Cardiac fibroblast (primary cell): ENCODE results near the gene RCAN2.

Experiments
- DNase-seq, 2 donors: peaks; one replicate each; pipeline versions ENCODE4 v3.0.0 to v3.0.0-alpha.2; 2010; ENCODE audit warnings: low read depth in 2 of 2
- H3K4me3 ChIP-seq, 2 donors: replicated peaks in 1 of 2; 1 replicate in 1 of 2; 2 replicates in 1 of 2; pipeline ENCODE4 v1.5.1; 2011; ENCODE audit warnings: low read depth in 2 of 2, low read length in 2 of 2, mild to moderate bottlenecking in 2 of 2, moderate library complexity in 1 of 2
- CTCF ChIP-seq: IDR thresholded peaks from one replicate; pipeline ENCODE4 v1.5.1; 2011; ENCODE audit warnings: low read depth, mild to moderate bottlenecking, low read length, inconsistent platforms

Gene RCAN2

DNA sequence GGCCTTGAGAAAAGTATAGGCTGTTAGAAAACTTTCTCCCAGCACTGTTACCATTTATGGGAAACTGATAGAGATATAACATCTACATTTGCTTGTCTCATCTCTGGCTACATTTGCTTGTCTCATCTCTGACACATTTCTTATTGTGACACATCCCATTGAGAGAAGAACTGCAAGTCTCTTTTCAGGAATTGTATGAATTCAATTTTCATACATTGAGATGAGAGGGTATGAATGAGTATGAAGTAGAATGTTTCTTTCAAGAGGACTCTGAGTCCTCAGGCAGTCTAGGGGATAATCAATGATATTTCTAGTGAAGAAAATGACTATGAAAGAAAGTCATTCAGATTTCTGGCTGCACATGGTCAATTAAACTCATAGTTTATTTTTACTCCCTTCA lies 282.9 kb downstream of the RCAN2 start:
- no peak overlapping the region for H3K4me3 ChIP-seq
- no peak for DNase-seq
- no peak for TF ChIP-seq CTCF

- no peak for DNase-seq
- TF ChIP-seq CTCF, result no peak
- H3K4me3 ChIP-seq, result no peak overlapping the region
These were observed 284.1 kb downstream of the RCAN2 start for GRCh38 chr6:46207174-46207573.

DNA sequence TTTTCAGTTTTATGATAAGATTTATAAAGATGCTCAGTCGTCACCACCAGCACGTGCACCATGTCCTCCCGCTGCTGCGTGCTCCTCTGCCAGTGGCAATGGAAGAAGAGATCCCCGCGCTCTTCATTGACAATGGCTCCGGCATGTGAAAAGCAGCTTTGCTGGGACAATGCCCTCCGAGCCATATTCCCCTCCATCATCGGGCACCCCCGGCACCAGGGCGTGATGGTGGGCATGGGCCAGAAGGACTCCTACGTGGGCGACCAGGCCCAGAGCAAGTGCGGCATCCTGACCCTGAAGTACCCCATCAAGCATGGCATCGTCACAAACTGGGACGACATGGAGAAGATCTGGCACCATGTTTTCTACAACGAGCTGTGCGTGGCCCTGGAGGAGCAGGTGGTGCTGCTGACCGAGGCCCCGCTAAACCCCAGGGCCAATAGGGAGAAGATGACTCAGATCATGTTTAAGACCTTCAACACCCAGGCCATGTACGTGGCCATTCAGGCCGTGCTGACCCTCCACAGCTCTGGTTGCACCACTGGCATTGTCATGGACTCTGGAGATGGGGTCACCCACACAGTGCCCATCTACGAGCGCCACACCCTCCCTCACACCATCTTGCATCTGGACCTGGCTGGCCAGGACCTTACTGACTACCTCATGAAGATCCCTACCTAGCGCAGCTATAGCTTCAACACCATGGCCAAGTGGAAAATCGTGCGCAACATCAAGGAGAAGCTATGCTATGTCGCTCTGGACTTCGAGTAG lies 286.2 kb downstream of the RCAN2 start:
- no peak for DNase-seq
- H3K4me3 ChIP-seq, result no peak overlapping the region
- TF ChIP-seq CTCF, result no peak

DNA sequence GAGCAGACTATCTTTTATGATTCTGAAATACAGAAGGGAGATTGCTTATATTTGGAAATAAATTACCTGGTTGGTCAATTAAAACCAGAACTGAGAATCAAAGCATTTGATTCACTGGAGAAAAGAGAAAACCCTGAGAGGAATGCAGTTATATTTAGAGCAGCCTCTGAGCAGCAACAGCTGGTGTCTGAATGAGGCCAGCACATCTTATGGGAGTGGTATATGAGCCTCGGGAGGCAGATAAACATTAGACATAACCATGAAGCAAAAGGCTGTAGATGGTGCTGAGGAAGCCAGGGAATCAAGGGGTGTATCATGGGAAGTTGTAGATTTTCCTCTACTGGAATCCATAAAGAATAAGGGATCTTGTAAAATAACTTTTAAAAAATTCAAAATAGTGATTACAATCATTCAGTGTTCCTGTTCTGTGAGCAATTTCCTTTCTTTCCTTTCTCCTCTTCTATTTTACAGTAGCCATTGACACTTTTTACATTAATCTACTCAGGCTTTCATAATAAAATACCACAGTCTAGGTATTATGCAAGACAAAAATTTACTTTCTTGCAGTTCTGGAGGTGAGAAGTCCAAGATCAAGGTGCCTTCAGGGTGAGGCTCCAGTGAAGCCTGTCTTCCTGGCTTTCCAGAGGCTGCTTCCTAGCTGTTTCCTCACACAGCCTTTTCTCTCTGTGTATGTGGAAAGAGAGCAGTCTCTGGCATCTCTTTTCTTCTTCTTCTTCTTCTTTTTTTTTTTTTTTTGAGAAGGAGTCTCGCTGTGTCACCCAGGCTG lies 287.7 kb downstream of the RCAN2 start:
- DNase-seq, result peak in 1 of 2 donors; percentile 52
- H3K4me3 ChIP-seq, result no peak overlapping the region
- no peak for TF ChIP-seq CTCF

DNA sequence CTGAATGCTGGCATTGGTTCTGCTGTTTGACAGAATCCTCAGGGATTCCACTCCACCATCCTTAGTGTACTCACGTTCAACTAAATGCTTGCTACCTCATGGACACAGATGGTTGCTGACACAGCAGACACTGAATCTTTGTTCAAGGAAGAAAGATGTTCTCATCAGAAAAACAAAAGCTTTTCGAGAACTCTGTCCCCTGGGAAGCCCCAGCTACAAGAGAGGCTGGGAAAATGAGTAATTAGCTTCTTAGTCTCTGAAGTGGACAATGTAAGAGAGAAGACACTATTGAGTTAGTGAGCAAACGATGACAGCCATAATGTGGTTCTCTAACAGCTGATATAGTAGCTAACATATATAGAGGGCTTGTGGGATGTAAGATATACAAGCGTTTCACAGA lies 289.5 kb downstream of the RCAN2 start:
- DNase-seq, result peak in 1 of 2 donors; percentile 41
- no peak for TF ChIP-seq CTCF
- no peak overlapping the region for H3K4me3 ChIP-seq

DNA sequence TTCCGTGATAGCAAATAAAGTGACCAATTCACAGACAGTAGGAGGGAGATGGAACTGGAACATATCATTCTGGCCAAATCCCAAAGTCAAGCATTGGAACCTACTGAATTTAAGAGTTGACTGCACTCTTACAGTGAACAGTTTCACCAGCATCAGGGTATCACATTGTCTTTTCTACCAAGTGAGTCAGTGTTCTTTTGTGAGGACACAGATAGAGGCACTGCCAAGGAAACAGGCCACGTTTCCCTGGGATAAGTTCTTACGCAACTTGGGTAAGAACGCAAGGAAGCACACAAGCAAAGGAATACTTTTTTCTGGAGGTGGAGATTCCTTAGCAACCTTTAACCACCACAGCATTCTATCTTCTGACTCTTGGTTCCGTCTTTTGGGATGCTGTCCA lies 291.9 kb downstream of the RCAN2 start:
- TF ChIP-seq CTCF, result no peak
- peak; percentile 70 to 90 for DNase-seq
- no peak overlapping the region for H3K4me3 ChIP-seq
